H9 (cell line): ENCODE measurements around the gene IGBP1. TPM values are rescaled to one million over a fixed set of nuclear protein-coding genes. Genes with fewer than 3 reads are reported as not detected.

Source experiments
- DNase-seq: peaks from one replicate; pipeline ENCODE4 v3.0.0-alpha.2; 2017
- H2AFZ ChIP-seq: one replicate; pipeline ENCODE4 v1.6.1; 2013; ENCODE audit warnings: mild to moderate bottlenecking, low read length, control low read depth, moderate library complexity
- H2AK5ac ChIP-seq: 2 replicates; pipeline ENCODE4 v1.6.1; 2013; ENCODE audit warnings: low read length, control low read depth, mixed read lengths; ENCODE audit not compliant: insufficient read length
- H2BK120ac ChIP-seq: one replicate; pipeline ENCODE4 v1.6.1; 2013; ENCODE audit warnings: low read depth, mild to moderate bottlenecking, low read length, control low read depth, inconsistent platforms; ENCODE audit not compliant: poor library complexity, severe bottlenecking
- H2BK12ac ChIP-seq: 2 replicates; pipeline ENCODE4 v1.6.1; 2013; ENCODE audit warnings: low read length, control low read depth, mixed read lengths, low read depth; ENCODE audit not compliant: insufficient read length
- H2BK15ac ChIP-seq: 2 replicates; pipeline ENCODE4 v1.6.1; 2013; ENCODE audit warnings: low read depth, low read length, control low read depth
- H2BK20ac ChIP-seq: one replicate; pipeline ENCODE4 v1.6.1; 2013; ENCODE audit warnings: low read depth, mild to moderate bottlenecking, low read length, control low read depth, inconsistent platforms; ENCODE audit not compliant: poor library complexity, severe bottlenecking
- H2BK5ac ChIP-seq: 2 replicates; pipeline ENCODE4 v1.6.1; 2013; ENCODE audit warnings: low read length, control low read depth, mixed read lengths; ENCODE audit not compliant: insufficient read length
- H3K14ac ChIP-seq: 2 replicates; pipeline ENCODE4 v1.6.1; 2013; ENCODE audit warnings: low read length, control low read depth; ENCODE audit not compliant: insufficient read depth
- H3K18ac ChIP-seq: 2 replicates; pipeline ENCODE4 v1.6.1; 2013; ENCODE audit warnings: low read depth, mild to moderate bottlenecking, mixed read lengths, low read length, control low read depth; ENCODE audit not compliant: insufficient read length
- H3K23ac ChIP-seq: 2 replicates; pipeline ENCODE4 v1.6.1; 2013; ENCODE audit warnings: low read length, control low read depth, mixed read lengths, low read depth; ENCODE audit not compliant: insufficient read length
- H3K23me2 ChIP-seq: 2 replicates; pipeline ENCODE4 v1.6.1; 2013; ENCODE audit warnings: low read depth, mild to moderate bottlenecking, mixed read lengths, low read length, control low read depth; ENCODE audit not compliant: insufficient read length, poor library complexity, severe bottlenecking
- H3K27ac ChIP-seq: 2 replicates; pipeline ENCODE4 v1.5.1; 2013; ENCODE audit warnings: low read length, control low read depth, mixed read lengths, low read depth; ENCODE audit not compliant: insufficient read length
- H3K27me3 ChIP-seq: 2 replicates; pipeline ENCODE4 v1.6.1; 2013; ENCODE audit warnings: low read length, control low read depth, inconsistent platforms; ENCODE audit not compliant: insufficient read depth
- H3K4ac ChIP-seq: 2 replicates; pipeline ENCODE4 v1.6.1; 2013; ENCODE audit warnings: low read depth, mild to moderate bottlenecking, control low read depth, inconsistent platforms, low read length, moderate library complexity
- H3K4me1 ChIP-seq: 2 replicates; pipeline ENCODE4 v1.6.1; 2013; ENCODE audit warnings: low read length, control low read depth, inconsistent platforms; ENCODE audit not compliant: insufficient read depth
- H3K4me2 ChIP-seq: 2 replicates; pipeline ENCODE4 v1.6.1; 2013; ENCODE audit warnings: low read length, control low read depth, mixed read lengths; ENCODE audit not compliant: insufficient read length, insufficient read depth
- H3K56ac ChIP-seq: 2 replicates; pipeline ENCODE4 v1.6.1; 2013; ENCODE audit warnings: low read depth, mild to moderate bottlenecking, mixed read lengths, low read length, control low read depth; ENCODE audit not compliant: insufficient read length
- H3K79me1 ChIP-seq: 2 replicates; pipeline ENCODE4 v1.6.1; 2013; ENCODE audit warnings: low read depth, mild to moderate bottlenecking, moderate library complexity, low read length, control low read depth, inconsistent platforms; ENCODE audit not compliant: insufficient read depth, poor library complexity, severe bottlenecking
- H3K79me2 ChIP-seq: 2 replicates; pipeline ENCODE4 v1.6.1; 2013; ENCODE audit warnings: low read length, control low read depth, inconsistent platforms; ENCODE audit not compliant: insufficient read depth
- H3K9ac ChIP-seq: 2 replicates; pipeline ENCODE4 v1.6.1; 2013; ENCODE audit warnings: low read length, control low read depth, mixed read lengths; ENCODE audit not compliant: insufficient read length; ENCODE audit errors: extremely low read depth
- H3K9me3 ChIP-seq: one replicate; pipeline ENCODE4 v1.6.1; 2013; ENCODE audit warnings: low read depth, low read length, inconsistent platforms; ENCODE audit not compliant: control insufficient read depth
- H3T11ph ChIP-seq: one replicate; pipeline ENCODE4 v1.6.1; 2013; ENCODE audit warnings: mild to moderate bottlenecking, low read length, control low read depth, inconsistent platforms
- H4K20me1 ChIP-seq: one replicate; pipeline ENCODE4 v1.6.1; 2013; ENCODE audit not compliant: control insufficient read depth, insufficient read length, insufficient read depth
- H4K5ac ChIP-seq: 2 replicates; pipeline ENCODE4 v1.6.1; 2013; ENCODE audit warnings: low read depth, mild to moderate bottlenecking, mixed read lengths, low read length, control low read depth; ENCODE audit not compliant: insufficient read length
- H4K8ac ChIP-seq: replicated peaks from 2 replicates; pipeline ENCODE4 v1.6.1; 2013; ENCODE audit warnings: low read length, control low read depth, mixed read lengths, low read depth; ENCODE audit not compliant: insufficient read length
- H4K91ac ChIP-seq: 2 replicates; pipeline ENCODE4 v1.6.1; 2013; ENCODE audit warnings: low read depth, mild to moderate bottlenecking, moderate library complexity, mixed read lengths, low read length, control low read depth; ENCODE audit not compliant: insufficient read length
- H3K27ac Mint-ChIP-seq, 3 experiments: 2 replicates in 2 of 3; 3 replicates in 1 of 3; pipeline ENCODE4 v1.8.0; 2020 to 2021; ENCODE audit warnings: mixed read lengths in 3 of 3, mild to moderate bottlenecking in 1 of 3, moderate library complexity in 1 of 3
- H3K27me3 Mint-ChIP-seq: 2 replicates; pipeline ENCODE4 v1.8.0; 2021; ENCODE audit warnings: low read depth, mild to moderate bottlenecking, moderate library complexity, mixed read lengths
- H3K36me3 Mint-ChIP-seq, 3 experiments: 2 replicates in 2 of 3; 3 replicates in 1 of 3; pipeline ENCODE4 v1.8.0; 2020 to 2021; ENCODE audit warnings: low read depth in 3 of 3, mixed read lengths in 3 of 3; ENCODE audit not compliant: insufficient read depth in 1 of 3
- H3K4me1 Mint-ChIP-seq, 2 experiments: 2 replicates each; pipeline ENCODE4 v1.8.0; 2020; ENCODE audit warnings: mixed read lengths in 2 of 2
- H3K4me3 Mint-ChIP-seq, 2 experiments: 2 replicates in 1 of 2; 3 replicates in 1 of 2; pipeline ENCODE4 v1.8.0; 2020 to 2021; ENCODE audit warnings: mild to moderate bottlenecking in 2 of 2, mixed read lengths in 2 of 2, moderate library complexity in 1 of 2
- H3K9me3 Mint-ChIP-seq, 2 experiments: 2 replicates in 1 of 2; 3 replicates in 1 of 2; pipeline ENCODE4 v1.8.0; 2020; ENCODE audit warnings: mild to moderate bottlenecking in 2 of 2, mixed read lengths in 2 of 2, moderate library complexity in 1 of 2
- CTCF ChIP-seq: fragments of 200-600 bp; sonication (generic); conservative IDR thresholded peaks from 3 replicates; pipeline ENCODE4 v1.8.0; 2021; ENCODE audit warnings: antibody characterized with exemption, mild to moderate bottlenecking
- WGBS: extraction: QIAGEN DNeasy Blood & Tissue Kit; methylation state at CpG from one replicate; pipeline ENCODE4 v1.1.7; 2013; ENCODE audit warnings: missing lambda C conversion rate, low lambda C conversion rate, mixed read lengths; ENCODE audit not compliant: insufficient read length; ENCODE audit errors: extremely low coverage; 5-methylcytosine and 5-hydroxymethylcytosine counted together
- total RNA-seq: library from RNA; stranded (reverse); gene quantifications from 2 replicates; pipeline ENCODE4 v1.2.1, GENCODE V29; 2021

The IGBP1 gene
- total RNA-seq, 1 experiment from 2014 or later = 45.0 TPM

- peaks cover 63 to 68% of the 10 kb centered on the region in 2 experiments for H3K9me3 Mint-ChIP-seq
Observed at GRCh38 chrX:70128071-70128470, 5.2 kb upstream of the IGBP1 start.

More at GRCh38 chrX:70128071-70128470, 5.2 kb upstream of the IGBP1 start:
- peaks cover 35 to 37% of the 10 kb centered on the region in 2 experiments for H3K4me1 Mint-ChIP-seq
- no peak overlapping the region for H2AK5ac ChIP-seq
- no peak overlapping the region for H4K5ac ChIP-seq
- no peak for TF ChIP-seq CTCF
- no peak overlapping the region for H2BK15ac ChIP-seq
- peaks cover 3% of the 10 kb centered on the region for H3K27me3 Mint-ChIP-seq
- H3K79me2 ChIP-seq = no peaks in the 10 kb centered on the region
- no peak overlapping the region for H2AFZ ChIP-seq
- H2BK12ac ChIP-seq = no peak overlapping the region
- H3T11ph ChIP-seq = no peak overlapping the region
- WGBS = no CpG with 5 or more reads among the region's 9 CpGs
- no peak overlapping the region for H4K91ac ChIP-seq
- DNase-seq = peak; percentile 50
- H3K27ac ChIP-seq = no peak overlapping the region
- peaks cover 3% of the 10 kb centered on the region; the same call in 1 of the 2 replicates for H3K4me1 ChIP-seq
- no peaks in the 10 kb centered on the region for H3K79me1 ChIP-seq
- H2BK5ac ChIP-seq = no peak overlapping the region
- no peak overlapping the region for H2BK120ac ChIP-seq
- no peak overlapping the region for H3K23ac ChIP-seq
- no peak overlapping the region for H4K8ac ChIP-seq
- H3K14ac ChIP-seq = no peak overlapping the region; the same call in 1 of the 2 replicates
- no peak overlapping the region for H3K4me3 Mint-ChIP-seq
- H3K9ac ChIP-seq = no peak overlapping the region
- no peak overlapping the region for H3K56ac ChIP-seq
- H3K23me2 ChIP-seq = no peaks in the 10 kb centered on the region
- no peak overlapping the region for H3K4me2 ChIP-seq
- no peak overlapping the region for H3K18ac ChIP-seq
- H2BK20ac ChIP-seq = no peak overlapping the region
- H3K36me3 Mint-ChIP-seq = peaks cover 10 to 11% (median 11%) of the 10 kb centered on the region in 3 experiments
- no peaks in the 10 kb centered on the region for H3K27me3 ChIP-seq
- no peak overlapping the region for H3K4ac ChIP-seq
- H3K9me3 ChIP-seq = peaks cover 36% of the 10 kb centered on the region
- no peaks in the 10 kb centered on the region for H4K20me1 ChIP-seq
- H3K27ac Mint-ChIP-seq = no peak overlapping the region
